LHCN-M2 (cell line): ENCODE measurements around the gene SRC. TPM values are rescaled to one million over a fixed set of nuclear protein-coding genes. Genes with fewer than 3 reads are reported as not detected.

Source experiments
- DNase-seq: peaks from one replicate; pipeline ENCODE4 v3.0.0-alpha.2; 2012; ENCODE audit warnings: low read depth
- total RNA-seq: library from RNA; depleted of rRNA; stranded (reverse); fragments of >200 nt; gene quantifications from 2 replicates; pipeline ENCODE4 v1.2.3, GENCODE V29; 2014

The SRC gene
- total RNA-seq, 1 experiment from 2014 or later, result 7.5 TPM

DNA sequence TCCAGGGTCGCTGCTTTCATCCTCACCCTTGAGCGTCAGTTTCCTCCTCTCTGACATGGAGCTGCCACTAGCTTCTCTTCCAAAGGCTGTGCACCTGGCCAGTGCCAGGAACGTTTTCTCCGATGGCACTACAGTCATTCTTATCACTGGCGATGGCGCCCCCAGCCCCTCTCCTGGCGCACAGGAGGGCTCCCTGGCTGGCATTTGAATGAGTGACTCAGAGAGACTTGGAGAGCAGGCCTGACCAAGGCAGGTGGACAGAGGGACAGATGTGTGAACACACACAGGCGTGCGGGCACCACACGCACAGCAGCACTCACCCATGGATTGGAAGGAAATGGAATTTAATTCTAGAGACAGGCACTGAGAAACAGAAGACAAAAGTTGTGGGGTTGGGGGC lies 77.6 kb downstream of the SRC start:
- DNase-seq, result no peak

- no peak for DNase-seq
Measured at GRCh38 chr20:37424062-37424851, 78.3 kb downstream of the SRC start.

DNA sequence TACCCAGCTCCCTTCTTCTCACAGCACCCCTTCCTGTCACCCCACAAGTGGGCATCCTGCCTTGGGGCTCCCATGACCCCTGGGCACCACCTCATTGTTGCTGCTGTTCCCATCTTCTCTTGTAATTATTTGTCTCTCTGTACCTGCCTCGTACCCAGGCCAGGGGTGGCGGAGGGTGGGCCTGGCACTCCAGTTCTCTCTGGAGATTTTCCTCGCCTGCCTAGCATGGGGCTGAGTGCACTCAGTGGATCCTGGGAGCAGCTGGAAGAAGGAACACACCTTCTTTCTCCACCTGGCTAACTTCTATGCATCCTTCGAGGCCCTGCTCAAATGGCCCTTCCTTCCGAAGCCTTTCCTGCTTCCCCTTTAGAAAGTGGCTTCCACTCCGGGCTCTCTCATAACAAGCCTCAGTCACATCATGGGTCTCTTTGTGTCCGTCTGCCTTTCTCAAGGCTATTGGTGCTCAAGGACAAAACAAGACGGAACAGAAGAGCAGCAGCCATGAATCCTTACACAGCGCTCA lies 79.2 kb downstream of the SRC start:
- no peak for DNase-seq

DNA sequence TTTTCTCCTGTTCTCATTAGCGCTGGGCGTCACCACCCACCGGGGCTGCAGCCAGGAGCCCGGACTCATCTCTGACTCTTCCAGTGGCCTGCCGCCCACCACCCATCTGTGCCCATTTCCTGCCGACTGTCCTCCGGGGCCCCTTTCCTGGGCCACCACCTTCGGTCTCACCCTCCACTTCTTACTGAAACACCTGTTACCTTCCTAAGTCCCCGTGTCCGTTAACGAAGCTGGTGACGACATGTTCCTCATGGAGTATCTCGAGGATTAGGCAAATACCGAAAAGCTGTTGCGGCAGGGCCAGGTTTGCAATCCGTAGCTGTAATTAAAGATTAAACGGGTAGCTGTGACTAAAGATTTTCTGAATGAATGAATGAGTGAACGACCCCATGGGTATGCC lies 80.2 kb downstream of the SRC start:
- no peak for DNase-seq

DNA sequence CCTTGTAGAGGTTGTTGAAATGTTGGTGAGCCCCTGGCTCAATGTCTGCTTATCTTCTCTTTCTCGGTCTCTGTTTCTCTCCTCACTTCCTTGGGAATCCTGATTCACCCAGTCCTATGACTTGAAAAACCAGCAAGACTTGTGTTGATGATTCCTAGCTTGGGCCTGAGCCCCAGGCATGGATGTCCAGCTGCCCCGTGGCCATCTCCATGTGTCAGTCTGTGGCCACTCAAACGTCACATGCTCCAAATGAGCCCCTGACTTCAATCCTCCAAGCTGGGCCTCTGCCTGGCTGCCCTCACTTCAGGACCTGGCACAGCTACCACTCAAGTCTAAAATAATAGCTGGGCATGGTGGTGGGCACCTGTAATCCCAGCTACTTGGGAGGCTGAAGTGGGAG lies 81.0 kb downstream of the SRC start:
- no peak for DNase-seq

DNA sequence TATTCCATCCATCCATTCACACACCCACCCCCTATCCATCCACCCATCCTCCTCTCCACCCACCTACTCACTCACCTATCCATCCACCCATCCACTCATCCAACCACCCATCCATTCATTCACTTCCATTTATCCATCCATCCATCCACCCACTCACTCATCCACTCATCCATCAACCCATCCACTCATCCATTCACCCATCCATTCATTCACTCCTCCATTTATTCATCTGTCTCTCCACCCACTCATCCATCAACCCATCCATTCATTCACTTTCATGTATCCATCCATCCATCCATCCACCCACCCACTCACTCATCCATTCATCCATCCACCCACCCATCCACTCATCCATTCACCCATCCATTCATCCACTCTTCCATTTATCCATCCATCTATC lies 84.1 kb downstream of the SRC start:
- DNase-seq, result no peak

DNA sequence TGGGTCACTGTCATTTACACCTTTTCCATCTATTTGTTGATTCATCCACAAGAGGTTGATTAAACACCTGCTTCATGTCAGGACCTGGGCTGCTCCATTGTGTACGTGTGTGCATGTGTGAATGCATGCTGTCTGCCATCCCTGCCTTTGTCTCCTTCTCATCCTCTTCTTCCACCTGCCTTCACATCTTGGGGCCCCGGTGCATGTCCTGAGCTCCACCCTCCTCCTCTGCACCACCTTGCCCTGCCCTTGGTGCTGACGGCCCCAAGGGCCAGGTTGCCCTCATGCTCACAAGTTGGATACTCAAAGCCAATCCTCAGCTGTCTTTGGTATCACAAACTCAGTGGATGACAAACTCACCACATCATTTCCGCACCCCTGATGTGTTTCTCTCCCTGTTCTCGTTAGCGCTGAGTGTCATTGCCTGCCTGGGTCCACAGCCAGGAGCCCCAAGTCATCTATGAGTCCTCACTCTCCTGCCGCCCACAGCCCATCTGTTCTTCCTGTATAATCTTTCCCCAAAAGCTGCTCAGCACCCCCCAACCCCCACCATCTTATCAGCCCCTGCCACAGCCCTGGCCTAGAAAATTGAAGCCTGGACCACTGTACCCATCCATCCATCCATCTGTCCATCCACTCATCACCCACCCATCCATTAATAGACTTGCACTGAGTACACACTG lies 85.0 kb downstream of the SRC start:
- no peak for DNase-seq

DNA sequence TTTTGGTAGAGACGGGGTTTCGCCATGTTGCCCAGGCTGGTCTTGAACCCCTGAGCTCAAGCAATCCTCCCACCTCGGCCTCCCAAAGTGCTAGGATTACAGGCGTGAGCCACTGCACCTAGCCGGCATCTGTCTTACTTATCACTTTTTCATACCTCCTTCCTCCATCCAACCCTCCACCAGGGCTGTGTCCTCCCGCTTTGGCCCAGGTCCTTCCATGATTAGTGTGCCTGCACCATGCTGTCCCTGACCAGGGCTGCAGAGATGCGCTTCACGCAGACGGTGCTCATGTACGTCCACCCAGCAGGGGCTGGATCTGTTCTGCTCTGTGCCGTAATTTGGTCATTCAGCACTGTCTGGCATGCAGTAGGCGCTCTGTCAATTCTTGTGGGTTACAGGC lies 85.8 kb downstream of the SRC start:
- DNase-seq, result no peak

GRCh38 chr20:37432606-37433005 lies 86.7 kb downstream of the SRC start:
- DNase-seq, result no peak

DNA sequence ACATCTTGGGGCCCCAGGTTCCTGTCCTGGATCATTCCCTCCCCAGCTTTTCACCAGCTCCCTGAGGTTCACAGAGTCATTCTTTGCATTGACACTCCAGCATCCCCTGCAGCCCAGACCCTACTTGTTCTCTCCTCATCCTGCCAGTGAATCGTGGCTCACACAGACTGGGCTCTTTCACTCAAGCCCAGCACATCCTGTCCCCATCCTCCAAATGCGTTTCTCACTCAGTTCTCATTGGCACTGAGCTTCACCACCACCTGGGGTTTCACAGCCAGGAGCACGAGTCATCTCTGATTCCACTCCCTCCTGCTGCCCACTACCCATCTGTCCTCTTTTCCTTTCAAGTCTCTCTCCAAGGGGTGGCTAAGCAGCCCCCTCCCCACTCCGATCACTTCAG lies 89.7 kb downstream of the SRC start:
- DNase-seq, result no peak

- DNase-seq, result no peak
Measured at GRCh38 chr20:37436527-37437186, 90.7 kb downstream of the SRC start.

GRCh38 chr20:37437676-37438075 lies 91.7 kb downstream of the SRC start:
- DNase-seq, result no peak

- no peak for DNase-seq
Measured at GRCh38 chr20:37438464-37439222, 92.7 kb downstream of the SRC start.

DNA sequence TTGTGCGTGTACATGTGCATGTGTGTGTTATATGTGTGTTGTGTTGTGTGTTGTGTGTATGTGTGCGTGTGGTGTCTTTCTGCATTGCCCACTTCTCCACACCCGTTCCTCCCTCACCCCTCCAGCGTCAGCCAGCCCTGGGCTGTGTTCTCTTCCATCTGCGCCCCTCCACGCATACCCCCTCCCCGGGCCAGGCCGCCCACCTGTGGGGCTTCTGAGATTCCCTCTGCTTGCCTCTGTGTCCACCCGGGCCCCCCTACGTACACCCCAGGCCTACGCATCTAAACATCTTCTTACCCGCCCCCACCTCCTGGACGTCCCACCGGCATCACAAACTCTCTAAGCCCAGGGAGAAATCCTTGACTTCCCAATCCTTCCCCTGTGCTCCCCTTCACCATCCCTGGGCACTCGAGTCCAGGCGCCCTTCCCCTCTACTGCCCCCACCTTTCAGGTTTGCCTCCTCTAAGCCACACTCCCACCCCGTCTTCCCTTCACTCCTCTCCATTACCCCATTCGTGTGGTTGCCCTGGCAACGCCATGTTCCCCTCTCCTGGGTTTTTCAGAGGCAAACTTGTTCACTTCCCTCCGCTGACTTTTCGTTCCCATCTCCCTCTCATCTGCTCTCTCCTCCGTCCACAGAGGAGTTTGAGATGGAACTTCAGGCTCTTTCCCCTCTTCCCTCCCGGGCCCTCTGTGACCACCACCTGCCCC lies 93.4 kb downstream of the SRC start:
- no peak for DNase-seq

DNA sequence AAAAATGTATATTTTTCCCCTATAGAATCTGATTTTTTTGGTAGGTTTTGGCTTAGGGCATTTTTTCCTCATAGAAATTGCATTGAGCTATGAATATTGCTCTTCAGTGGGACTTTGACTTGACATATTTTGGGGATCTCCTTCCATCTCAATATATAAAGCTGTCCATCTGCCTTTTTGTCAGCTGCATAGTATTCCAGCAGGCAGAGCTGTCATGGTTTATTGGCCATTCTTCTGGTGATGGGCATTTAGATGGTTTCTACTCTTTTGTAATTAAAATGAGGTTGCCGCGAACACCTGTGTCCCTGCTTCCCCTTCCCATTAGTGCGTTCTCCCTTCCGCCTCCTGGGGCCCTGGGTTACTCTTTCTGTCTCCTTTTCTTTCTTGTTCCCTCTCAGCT lies 95.1 kb downstream of the SRC start:
- DNase-seq, result no peak

DNA sequence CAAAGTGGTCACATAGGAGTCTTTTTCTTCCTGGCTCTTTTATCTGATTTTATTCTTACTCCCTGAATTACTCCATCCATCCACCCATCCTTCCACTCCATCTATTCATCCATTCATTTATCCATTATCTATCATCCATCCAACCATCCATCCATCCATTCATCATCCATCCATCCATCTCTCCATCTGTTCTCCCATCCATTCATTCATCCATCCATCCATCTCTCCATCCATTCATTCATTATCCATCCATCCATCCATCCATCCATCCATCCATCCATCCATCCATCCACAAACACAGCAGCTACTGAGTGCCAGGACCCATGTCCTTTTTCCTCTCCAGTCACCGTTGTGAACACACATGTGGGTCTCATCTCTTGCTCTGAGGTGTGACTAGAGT lies 96.6 kb downstream of the SRC start:
- DNase-seq, result no peak

DNA sequence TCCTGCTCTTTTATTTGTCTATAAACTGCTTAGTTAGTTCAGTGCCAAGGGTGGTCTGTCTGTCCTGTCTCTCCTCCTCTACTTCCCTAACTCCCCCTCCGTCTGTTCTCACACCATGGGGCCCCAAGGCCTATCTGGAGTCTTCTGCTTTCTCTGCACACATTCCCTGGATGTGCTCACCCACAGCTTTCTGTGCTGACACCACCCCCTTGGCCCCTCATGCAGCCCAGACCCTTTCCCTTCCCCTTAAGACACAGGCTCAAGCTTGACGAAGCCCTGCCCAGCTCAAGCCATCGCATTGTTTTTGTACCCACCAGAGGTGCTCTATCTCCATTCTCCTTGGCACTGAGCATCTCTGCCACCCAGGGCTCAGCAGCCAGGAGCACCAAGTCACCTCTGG lies 97.0 kb downstream of the SRC start:
- no peak for DNase-seq

DNA sequence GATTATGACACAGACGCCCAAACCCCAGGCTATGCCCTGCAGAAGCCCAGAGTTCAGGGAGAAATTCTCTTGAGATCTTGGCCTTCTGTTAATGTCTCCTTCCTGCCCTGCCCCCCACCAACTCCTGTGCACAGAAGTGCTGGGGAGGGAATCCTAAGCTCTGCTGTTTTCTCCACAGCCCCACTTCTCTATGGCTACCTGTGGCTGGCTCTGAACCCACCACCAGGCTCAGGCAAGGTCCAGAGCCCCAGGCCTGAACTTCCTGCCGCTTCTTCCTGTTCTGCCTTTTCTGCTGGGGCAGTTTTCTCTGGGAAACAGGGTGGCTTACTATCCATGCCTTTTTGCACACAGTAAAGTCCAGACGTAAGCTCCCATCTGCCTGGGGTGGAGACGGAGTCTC lies 97.7 kb downstream of the SRC start:
- DNase-seq, result no peak

GRCh38 chr20:37445041-37445440 lies 99.1 kb downstream of the SRC start:
- no peak for DNase-seq

GRCh38 chr20:37446286-37447032 lies 100.5 kb downstream of the SRC start:
- no peak for DNase-seq
